T follicular helper cell (primary cell): ENCODE data around the gene KLK15.
"Not testable (repeated sequence)": the region's sequence is repeated elsewhere in the genome, so short reads cannot be mapped to it uniquely, and the experiment has no call there.

Source experiments
- DNase-seq: peaks from one replicate; pipeline ENCODE4 v3.0.0-alpha.2; 2020; ENCODE audit warnings: low read depth

Gene KLK15

DNA sequence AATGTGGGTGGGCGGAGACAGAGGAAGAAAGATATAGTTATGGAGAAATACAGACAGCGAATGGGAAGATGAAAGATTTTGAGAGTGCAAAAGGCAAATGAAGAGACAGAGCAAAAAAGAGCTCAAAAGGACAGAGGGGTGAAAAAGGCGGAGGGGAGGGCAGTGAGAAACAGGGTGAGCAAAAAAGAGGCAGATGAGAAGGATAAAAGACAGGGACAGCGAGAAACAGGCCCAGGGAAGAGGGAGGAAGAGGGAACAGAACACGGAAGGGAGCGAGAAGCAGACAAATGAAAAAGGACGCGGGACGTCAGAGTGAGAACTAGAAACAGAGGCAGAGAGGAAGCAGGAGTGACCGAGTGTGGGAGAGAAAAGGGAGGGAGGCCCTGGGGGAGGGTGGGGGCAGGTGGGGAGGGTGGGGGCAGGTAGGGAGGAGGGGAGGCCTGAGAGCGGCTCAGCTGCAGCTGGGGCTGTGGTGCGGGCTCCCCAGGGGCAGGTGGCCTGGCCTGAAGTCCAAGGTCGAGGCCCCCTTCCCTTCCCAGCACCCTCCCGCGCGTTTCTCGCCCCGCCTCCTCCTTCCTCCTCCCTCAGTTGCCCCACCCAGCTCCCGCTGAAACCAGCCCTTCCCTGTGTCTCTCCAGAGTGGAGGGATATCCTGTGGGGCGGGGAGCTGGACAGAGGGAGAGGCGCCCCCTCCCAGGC is 12.7 kb downstream of the KLK15 start:
- DNase-seq, result no peak

DNA sequence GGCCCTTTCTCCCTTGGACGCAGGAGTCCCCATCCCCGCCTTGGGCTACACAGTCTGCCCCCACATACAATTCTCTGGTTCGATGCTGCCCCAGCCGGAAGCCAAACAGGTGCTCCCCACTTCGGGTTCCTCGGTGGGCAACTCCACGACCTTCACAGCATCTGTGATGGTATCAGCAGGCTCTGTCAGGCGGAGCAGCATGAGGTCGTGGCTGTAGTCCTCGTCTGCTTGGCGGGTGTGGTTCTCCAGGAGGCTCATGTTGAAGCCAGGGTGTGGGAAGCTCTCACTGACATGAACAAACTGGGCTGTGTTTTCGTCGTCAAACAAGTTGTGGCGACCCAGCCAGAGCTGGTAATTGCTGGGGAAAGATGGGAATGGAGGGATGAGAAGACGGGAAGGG is 13.3 kb downstream of the KLK15 start:
- DNase-seq, result no peak

DNA sequence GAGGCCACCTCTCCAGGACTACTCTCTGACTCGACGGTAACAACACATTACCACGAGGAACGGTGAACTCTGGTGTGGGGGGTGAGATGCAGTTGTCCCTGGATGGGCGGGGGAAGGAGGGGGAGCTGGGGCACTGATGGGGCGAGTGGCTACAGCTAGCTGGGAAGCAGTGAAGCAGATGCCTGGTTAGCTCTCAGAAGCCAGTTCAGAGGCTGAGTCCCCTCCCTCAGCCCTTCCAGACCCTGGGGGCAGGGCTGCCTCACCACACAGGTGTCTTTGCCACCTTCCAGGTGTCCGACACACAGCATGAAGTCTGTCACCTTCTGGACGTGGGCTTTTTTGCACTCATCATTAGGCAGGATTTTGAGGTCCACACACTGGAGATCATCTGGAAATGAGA is 13.7 kb downstream of the KLK15 start:
- no peak for DNase-seq

DNA sequence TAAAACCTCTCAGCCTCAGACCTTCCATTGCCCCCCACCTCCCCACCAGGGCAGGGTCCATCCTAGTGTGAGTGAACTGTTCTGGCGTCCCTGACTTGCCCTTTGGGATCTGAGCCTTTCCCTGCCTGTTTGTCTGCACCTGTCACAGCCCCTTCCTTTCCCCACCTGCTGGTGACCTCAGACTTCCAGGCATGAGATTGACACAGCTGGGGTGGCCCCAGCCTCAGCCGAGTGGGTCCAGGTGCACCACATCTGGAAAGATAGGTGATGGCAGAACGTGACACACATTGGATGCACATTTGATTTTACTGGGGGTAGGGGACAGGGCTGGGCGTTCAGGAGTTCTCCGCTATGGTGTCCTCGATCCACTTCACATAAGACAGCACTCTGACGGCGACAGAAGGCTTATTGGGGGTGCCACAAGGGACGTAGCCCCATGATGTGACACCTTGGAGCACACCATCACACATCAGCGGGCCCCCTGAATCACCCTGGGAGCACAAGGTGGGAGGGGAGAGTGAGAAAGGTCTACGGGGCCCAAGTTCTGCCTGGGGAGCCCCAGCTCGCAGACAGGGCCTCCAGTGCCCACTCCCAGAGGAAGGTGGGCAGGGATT is 14.4 kb downstream of the KLK15 start:
- DNase-seq, result no peak

DNA sequence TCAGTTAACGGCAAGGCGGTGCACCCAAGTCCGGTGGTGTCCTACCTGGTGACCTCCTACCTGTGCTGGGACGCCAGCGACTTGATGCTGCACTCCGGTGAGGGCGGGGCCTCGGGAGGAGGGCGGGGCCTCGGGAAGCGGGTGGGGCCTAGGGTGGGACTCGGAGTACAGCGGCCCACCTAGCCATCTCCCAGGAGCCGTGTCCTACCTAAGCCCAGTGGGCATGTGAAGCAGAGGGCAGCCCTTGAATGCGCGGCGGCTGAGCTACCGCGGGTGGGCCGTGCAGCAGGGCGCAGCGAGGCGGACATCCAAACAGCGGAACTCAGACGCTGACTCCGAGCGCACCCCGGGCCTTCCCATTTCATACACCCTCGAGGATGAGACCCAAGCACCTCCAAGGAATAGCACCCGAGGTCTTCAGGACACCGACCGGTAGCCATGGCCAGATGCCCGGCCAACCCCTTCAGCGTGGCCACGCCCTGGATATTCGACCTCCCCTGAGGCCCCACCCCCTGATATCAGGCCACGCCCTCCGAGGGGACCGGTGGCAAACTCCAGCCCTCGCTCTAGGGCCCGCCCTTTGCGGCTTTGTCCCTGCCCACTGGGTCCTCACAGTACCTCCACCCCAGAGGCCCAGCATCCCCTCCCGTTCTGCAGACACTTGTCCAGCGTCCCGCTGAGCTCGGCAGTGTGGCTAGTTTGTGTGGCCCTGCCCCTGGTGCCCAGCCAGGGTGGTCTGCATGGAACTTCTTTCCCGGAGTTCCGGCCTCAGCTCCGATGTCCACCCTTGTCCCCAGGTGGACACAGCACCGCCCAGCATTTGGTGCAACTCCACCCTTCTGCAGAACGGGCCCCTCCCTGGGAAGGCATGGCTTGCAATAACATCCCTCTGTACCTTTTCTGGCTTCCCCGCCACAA is 15.2 kb downstream of the KLK15 start:
- DNase-seq, result no peak

DNA sequence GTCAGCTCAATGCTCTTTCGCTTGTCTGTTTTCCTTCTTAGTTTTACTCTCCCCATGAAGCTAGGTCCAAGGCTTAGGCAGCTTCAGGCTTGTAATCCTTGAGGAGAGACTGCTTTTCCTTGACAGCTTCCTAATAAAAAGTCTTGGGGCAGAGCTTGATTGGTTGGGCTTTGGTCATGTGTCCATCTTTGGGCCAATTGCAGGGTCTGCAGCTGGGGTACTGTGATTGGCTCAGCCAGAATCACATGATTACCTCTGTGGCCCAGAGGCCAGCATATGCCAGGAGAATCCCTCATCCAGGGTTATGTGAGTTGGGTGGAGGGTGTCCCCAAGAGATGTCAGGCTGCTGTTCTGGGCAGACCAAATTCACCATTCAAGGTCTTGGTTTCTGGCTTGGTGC is 17.9 kb downstream of the KLK15 start:
- no peak for DNase-seq

DNA sequence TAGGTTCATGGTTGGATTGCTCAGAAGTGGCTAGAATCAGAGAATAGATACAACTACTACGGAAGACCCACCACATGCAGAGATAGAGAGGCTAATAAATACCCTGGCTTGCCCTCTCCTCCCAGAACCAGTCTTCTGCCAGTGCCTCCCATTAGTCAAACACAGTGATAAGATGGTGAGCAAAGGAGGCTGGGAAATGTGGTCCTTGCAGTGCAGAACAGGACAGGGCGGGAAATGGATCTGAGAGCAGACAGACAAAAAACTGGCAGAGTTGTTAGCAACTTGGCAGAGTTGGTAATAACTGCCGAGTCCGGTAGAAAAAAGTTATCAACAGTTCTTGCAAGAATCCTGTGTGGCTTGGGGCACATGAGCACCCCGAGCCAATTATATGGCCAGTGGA is 18.5 kb downstream of the KLK15 start:
- no peak for DNase-seq

DNA sequence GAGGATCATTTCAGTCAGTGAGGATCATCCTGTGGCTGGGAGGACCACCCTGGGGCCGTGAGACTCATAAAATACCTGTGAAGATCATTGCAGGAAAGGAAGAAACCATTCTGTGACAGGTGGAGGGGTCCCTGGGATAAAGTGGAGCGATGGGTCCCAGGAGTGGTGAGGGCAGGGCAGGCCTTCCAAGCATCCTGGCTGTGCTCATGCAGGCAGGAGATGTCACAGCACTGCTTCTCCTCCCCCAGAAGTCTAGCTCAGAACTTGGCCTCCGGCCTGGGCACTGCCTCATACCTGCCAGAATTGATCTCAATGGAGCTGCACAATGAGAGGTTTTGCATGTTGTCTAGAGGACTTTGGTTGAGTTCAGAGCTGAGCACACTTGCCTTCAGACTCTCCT is 20.9 kb downstream of the KLK15 start:
- DNase-seq, result no peak

DNA sequence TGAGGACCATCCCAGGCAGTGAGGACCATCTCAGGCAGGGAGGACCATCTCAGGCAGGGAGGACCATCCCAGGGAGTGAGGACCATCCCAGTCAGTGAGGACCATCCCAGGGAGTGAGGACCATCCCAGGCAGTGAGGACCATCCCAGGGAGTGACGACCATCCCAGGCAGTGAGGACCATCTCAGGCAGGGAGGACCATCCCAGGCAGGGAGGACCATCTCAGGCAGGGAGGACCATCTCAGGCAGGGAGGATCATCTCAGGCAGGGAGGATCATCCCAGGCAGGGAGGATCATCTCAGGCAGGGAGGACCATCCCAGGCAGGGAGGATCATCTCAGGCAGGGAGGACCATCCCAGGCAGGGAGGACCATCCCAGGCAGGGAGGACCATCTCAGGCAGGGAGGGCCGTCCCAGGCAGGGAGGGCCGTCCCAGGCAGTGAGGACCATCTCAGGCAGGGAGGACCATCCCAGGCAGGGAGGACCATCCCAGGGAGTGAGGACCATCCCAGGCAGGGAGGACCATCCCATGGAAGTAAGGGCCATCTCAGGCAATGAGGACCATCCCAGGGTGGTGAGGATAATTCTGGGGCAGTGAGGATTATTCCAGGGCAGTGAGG is 21.6 kb downstream of the KLK15 start:
- DNase-seq, result not testable (repeated sequence)

DNA sequence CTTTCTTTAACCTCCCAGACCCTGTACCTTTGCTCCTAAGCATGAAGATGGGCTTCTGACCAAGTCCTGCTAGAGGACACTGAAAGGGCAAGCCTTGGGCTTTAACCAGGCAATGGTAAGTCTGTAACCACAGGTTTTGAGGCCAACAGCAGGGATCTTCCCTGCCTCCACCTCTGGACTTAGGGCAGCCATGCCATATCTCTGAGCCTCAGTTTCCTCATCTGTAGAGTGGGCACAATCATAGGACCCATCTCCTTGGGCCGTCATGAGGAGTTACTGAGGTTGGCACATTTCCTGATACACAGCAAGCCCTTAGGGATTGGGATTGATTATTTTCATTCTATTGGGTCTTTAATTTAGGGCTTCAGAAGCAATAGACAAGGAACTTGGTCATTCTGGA is 24.5 kb downstream of the KLK15 start:
- DNase-seq, result no peak

DNA sequence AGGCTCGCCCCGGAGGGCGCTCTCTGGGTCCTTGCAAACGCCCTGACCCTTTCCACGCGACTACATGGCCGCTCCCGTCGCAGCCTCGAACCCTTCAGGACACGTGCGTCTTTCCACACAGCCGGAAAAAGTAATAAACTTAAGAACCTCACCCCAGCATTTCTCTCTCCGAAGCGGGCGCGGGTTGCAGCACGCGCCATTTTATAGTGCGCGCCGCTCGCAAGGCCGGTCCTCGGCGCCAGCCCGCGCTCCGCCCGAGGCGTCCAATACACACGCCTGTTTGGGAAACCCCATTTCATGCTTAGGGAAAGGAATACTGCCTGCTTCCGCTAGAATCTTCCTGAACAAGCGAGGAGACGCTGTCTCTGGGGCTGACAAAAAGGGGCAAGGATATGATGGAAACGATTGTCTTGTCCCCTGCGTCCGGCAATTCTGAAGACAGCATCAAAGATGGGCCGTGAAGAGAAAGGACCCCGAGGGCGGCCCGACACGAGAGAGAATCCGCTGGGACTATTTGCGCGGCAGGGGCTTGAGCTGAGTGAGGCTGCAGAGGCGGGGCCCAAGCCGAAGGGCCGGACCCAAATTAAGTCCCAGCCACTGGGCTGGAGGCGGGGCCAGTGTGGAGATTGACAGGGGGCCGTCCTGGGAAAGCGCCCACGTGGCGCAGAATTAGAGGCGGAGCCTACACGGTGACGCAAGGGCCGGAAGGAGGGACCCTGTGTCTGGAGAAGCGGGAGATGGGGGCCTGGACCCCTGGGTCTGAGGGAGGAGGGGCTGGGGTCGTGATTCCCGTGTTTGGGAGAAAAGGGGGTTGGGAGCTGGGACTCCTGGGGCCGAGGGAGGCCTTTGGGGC is 28.7 kb downstream of the KLK15 start:
- peak; percentile 95 for DNase-seq

DNA sequence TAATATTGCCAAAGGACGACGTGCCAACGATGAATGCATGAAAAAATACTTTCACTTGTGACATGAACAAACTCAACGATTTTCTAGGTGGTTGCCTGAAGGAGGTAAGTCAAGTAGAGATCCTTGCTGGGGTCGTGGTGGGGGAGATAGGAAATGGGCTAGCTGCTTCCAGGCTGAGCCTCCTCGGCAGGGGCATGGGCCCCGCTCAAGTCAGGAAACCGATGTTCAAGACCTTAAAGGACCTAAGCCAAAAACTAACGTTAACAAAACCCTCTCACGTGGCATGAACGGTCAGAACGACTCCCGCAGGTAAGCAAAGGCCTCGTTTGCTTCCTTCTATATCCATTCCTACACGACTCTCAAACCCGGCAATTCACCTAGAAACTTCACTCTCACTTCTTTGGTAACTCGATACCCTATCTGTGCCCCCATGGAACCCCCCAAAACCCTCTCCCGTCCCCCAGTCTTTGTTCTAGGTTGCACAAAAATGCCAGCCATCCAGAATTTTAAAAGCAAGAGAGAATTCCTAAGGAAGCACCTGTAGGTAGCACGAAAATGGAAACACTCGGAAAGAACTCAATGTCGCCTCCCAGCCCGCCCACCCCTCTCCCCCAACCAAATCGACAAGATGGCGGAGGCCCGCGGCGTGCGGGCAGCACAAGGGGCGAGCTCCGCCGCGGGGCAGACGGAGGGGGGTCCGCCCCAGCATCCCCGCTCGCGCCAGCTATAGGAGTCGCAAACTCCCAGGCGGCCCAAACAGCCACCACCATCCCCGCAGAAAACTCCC is 29.5 kb downstream of the KLK15 start:
- no peak for DNase-seq

DNA sequence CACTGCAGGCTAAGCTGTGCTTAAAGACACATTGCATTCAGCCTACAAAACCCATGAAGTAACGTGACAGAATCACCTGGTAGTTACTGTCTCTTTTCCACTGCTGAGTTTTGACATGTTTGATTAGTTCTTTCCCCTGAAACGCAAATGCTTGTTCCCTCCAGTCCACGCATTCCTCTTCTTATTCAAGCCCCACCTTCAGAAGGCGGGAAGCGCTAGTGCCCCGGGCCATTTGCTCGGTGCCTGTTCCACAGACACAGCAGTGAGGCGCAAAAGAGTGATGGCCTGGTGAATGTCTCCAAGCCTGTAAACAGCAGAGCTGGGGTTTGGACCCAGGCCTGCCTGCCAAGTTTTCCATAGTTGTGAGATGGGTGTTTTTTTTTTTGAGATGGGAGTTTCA is 32.3 kb downstream of the KLK15 start:
- no peak for DNase-seq

DNA sequence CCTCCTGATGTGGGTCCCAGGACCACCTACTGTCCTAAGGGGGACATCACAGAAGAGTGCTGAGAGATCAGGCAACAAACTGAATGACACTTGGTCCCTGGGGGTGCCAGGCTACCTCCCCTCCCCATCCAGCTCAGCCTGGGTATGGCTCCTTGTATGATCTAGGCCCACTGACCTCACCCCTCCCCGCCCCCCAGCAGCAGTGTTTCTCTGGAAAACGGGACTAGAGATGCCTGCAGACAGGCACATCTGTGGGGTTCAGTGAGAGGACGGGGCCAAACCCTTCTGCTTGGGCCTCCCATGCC is 33.9 kb downstream of the KLK15 start:
- no peak for DNase-seq

DNA sequence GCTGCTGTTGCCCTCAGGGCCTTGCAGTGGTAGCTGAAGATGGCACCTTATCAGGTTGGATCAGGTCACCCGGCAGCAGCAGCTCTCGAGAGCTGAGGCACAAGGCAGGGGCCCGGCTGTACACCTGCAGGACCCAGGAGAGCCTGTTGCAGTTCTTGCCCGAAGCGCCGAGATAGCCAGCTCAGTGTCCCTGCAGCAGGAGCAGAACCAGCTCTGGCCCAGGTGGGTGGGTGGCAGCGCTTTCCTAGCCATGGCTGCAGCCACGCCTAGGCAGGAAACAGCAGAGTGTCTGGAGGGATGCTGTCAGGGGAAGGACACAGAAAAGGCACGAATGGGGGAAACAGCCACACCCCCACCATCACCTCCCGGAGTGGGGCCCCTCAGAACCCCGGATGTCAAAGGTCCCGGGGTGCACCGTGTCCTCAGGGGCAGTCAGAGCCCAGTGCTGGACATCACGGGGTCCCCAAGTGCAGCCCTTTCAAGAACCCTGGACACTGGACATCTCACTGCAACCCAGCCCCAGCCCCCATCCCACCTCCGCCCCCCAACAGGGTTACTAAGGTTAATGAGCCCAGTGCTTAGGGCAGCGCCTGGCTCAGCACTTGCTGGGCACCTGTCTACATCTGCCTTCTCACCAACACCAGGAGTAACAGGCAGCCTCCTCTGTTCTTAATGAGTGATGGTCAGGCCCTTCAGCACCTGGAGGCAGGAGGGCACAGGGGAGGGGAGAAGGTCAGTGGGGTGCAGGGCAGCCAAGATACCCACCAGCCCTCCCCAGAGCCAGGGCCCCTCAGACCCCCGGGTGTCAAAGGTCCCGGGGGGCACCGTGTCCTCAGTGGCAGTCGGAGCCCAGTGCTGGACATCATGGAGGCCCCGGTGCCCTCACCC is 34.5 kb downstream of the KLK15 start:
- DNase-seq, result no peak

DNA sequence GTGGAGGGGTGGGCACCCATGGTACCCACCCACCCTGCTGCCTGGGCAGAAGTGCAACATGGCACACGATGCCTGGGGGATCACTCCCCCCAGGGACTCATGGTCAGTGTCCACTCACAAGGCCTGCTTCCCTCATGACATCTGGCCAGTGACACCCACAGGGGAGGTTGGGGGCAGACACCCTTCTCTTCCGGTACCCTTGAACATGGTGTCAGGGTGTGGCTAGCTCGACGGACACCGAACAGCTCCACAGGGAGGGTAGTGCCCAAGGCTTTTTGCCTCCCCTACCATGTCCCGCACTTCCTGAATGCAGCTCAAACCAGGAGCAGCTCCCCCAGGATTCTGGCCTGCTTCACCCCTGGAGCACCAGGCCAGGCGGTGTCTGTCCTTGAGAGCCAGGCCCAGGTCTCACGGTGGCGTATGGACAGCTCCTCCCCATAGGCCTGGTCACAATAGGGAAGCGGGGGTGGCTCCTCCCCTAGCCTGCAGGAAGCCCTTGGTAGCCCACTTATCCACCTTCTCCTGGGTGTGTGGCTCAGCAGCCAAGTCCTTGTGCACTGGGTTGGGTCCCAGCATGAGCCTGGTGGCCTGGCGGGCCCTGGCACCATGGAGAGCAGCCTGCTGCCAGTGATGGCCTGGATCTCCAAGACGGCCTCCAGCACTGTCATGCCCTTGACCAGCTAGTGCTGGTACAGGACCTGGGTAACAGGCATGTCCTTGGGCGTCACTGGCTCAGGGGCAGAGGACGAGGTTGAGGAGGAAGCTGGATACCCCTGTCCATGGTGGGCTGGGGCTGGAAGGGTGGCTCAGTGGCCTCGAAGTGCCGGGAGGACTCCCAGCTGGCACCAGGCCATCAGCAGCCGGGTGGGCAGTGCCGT is 35.4 kb downstream of the KLK15 start:
- no peak for DNase-seq

DNA sequence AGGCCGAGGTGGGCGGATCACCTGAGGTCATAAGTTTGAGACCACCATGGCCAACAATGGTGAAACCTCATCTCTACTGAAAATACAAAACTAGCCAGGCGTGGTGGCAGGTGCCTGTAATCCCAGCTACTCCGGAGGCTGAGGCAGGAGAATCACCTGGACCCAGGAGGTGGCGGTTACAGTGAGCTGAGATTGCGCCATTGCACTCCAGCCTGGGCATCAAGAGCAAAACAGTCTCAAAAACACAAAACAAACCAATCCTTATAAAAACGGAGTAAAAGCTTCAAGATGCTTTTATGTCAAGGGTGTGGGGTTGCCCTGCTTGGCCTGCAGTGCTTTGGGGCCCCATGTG is 36.0 kb downstream of the KLK15 start:
- DNase-seq, result no peak

DNA sequence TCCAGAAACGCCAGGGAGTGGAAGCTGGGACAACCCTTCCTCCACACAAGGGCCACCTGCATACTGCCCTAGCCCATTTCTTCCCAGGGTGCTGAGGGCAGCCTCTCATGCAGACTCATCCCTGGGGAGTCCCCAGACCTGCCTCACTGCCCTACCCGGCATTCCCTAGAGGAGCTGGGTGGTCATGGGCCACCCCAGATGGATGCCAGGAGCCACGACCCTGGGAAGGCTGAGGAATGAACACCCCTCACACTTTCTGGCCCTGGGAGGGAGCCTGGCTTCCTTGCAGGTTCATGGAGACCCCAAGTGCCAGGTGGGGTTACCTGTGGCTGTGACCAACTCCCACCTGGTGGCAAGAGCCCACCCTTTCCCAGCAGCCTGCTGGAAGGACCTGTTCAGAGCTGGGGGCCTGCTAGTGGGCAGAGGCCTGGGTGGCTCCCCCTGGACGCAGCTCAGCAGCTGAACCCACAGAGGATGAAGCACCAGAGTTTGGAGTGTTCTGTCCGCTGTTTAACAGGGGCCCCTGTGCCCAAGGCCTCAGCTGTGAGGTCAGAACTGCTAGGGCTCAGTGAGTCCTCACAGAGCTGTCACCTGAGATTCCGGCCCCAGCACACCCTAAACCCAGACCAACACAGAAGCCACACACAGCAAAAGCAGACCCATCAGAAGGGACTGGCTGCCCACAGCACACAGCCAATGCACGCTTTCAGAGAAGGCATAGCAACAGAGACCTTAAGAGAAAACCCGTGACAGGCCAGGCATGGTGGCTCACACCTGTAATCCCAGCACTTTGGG is 36.5 kb downstream of the KLK15 start:
- DNase-seq, result no peak
